Testis (tissue), 3 donors: Measurements from ENCODE around the gene ARFGAP3. TPM values are rescaled to one million over a fixed set of nuclear protein-coding genes. Genes with fewer than 3 reads are reported as not detected.

Experiments used
- DNase-seq: peaks from one replicate; pipeline ENCODE4 v3.0.0-alpha.2; 2019
- H3K27ac ChIP-seq, 2 donors: fragments of 200-600 bp; sonication (generic); one replicate each; pipeline ENCODE4 v1.5.1; 2019
- H3K27me3 ChIP-seq: fragments of 200-600 bp; sonication (generic); one replicate; pipeline ENCODE4 v1.5.1; 2019
- H3K36me3 ChIP-seq: fragments of 200-600 bp; sonication (generic); one replicate; pipeline ENCODE4 v1.5.1; 2017; ENCODE audit warnings: low read depth; ENCODE audit errors: missing control alignments
- H3K4me1 ChIP-seq: fragments of 200-600 bp; sonication (generic); one replicate; pipeline ENCODE4 v1.5.1; 2019
- H3K4me3 ChIP-seq, 2 donors: fragments of 200-600 bp; sonication (generic); one replicate each; pipeline ENCODE4 v1.5.1; 2017 to 2019
- H3K9me3 ChIP-seq: fragments of 200-600 bp; sonication (generic); one replicate; pipeline ENCODE4 v1.5.1; 2017
- CTCF ChIP-seq, 3 experiments: fragments of 450-650 bp in 2 of 3; fragments of 200-600 bp in 1 of 3; sonication (generic) in 1 of 3; IDR thresholded peaks; one replicate each; pipeline ENCODE4 v1.5.1; 2016 to 2019; ENCODE audit warnings: antibody characterized with exemption in 3 of 3, mild to moderate bottlenecking in 2 of 3, moderate library complexity in 1 of 3
- POLR2A ChIP-seq: fragments of 450-650 bp; IDR thresholded peaks from one replicate; pipeline ENCODE4 v1.6.1; 2017; ENCODE audit warnings: antibody characterized with exemption, mild to moderate bottlenecking, moderate library complexity
- WGBS, 2 donors: methylation state at CpG; one replicate each; pipeline ENCODE4 v1.1.5; 2018; 5-methylcytosine and 5-hydroxymethylcytosine counted together
- intact Hi-C: fragments of 100-400 bp; cut with DNase I; formaldehyde crosslinking; loops from one replicate; pipeline ENCODE4 v1.15.1; 2023; ENCODE audit warnings: low total_unique reads
- polyA plus RNA-seq: library from polyadenylated mRNA; stranded (reverse); fragments of 350-450 nt; fragmentation: Illumina TruSeq; extraction: RNeasy Lipid Tissue Mini Kit (QIAGEN cat#74804); gene quantifications from one replicate; pipeline ENCODE4 v1.2.3, GENCODE V29; 2014; ENCODE audit warnings: low read depth, low replicate concordance; ENCODE audit not compliant: insufficient read depth
- total RNA-seq, 2 donors: library from RNA; depleted of rRNA; stranded (reverse); fragments of >200 nt; gene quantifications; one replicate each; pipeline ENCODE4 v1.2.3, GENCODE V29; 2016

The ARFGAP3 gene
- total and polyA plus RNA-seq, 3 donors from 2014 or later: 50.2 to 82.9 (median 54.1) TPM

GRCh38 chr22:42801252-42802080 lies 55.6 kb downstream of the ARFGAP3 start:
- 94 to 95% methylated on average over 9 to 11 of the region's 12 CpGs for WGBS, 2 donors
- no peaks in the 10 kb centered on the region for H3K9me3 ChIP-seq
- no peaks in the 10 kb centered on the region for H3K27me3 ChIP-seq
- no peak overlapping the region for H3K4me3 ChIP-seq
- H3K36me3 ChIP-seq: no peaks in the 10 kb centered on the region
- peak; percentile 3 for DNase-seq
- H3K27ac ChIP-seq: no peak overlapping the region
- intact Hi-C loops: no loop called here
- TF ChIP-seq POLR2A (no peak), CTCF (IDR thresholded peaks at IDR 0.05) (no peak)
- H3K4me1 ChIP-seq: peaks cover 9% of the 10 kb centered on the region

GRCh38 chr22:42800451-42801251 lies 56.4 kb downstream of the ARFGAP3 start:
- H3K27ac ChIP-seq: no peak overlapping the region
- WGBS, 2 donors: 90 to 93% methylated on average over 6 to 9 of the region's 9 CpGs
- H3K36me3 ChIP-seq: no peaks in the 10 kb centered on the region
- H3K4me1 ChIP-seq: peaks cover 4% of the 10 kb centered on the region
- H3K9me3 ChIP-seq: no peaks in the 10 kb centered on the region
- intact Hi-C loops: no loop called here
- DNase-seq: no peak
- H3K4me3 ChIP-seq: no peak overlapping the region
- no peaks in the 10 kb centered on the region for H3K27me3 ChIP-seq
- no peak for TF ChIP-seq CTCF (IDR thresholded peaks at IDR 0.05)
- no peak for TF ChIP-seq POLR2A

- DNase-seq: peak; percentile 8
- no peaks in the 10 kb centered on the region for H3K27me3 ChIP-seq
- no peaks in the 10 kb centered on the region for H3K4me1 ChIP-seq
- WGBS, 2 donors: 80 to 95% methylated on average over 8 of the region's 8 CpGs
- H3K4me3 ChIP-seq: no peak overlapping the region
- TF ChIP-seq CTCF (IDR thresholded peaks at IDR 0.05) (no peak), POLR2A (no peak)
- no peaks in the 10 kb centered on the region for H3K36me3 ChIP-seq
- no peak overlapping the region for H3K27ac ChIP-seq
- no peaks in the 10 kb centered on the region for H3K9me3 ChIP-seq
- intact Hi-C loops: no loop called here
Observed at GRCh38 chr22:42799461-42800405, 57.3 kb downstream of the ARFGAP3 start.

- no peaks in the 10 kb centered on the region for H3K27me3 ChIP-seq
- H3K27ac ChIP-seq: no peak overlapping the region
- no peaks in the 10 kb centered on the region for H3K4me1 ChIP-seq
- H3K36me3 ChIP-seq: no peaks in the 10 kb centered on the region
- WGBS, 2 donors: 95 to 96% methylated on average over 8 to 10 of the region's 10 CpGs
- intact Hi-C loops: no loop called here
- TF ChIP-seq CTCF (IDR thresholded peaks at IDR 0.05) (no peak), POLR2A (no peak)
- peak; percentile 8 for DNase-seq
- H3K9me3 ChIP-seq: no peaks in the 10 kb centered on the region
- no peak overlapping the region for H3K4me3 ChIP-seq
Observed at GRCh38 chr22:42799061-42799460, 58.0 kb downstream of the ARFGAP3 start.
